ENCODE data around the gene FLNA.

The FLNA gene

GRCh38 chrX:154381271-154381670 lies 6.8 kb upstream of the FLNA start:
- peak overlapping the region; percentile 49 for H3K9ac ChIP-seq (ENCODE audit: low read length)
- H3K4me3 ChIP-seq (ENCODE audit: low read depth, low read length), result peak overlapping the region; percentile 42; the same call in 1 of the 2 replicates
- peaks cover 17% of the 10 kb centered on the region for H3K4me1 ChIP-seq (ENCODE audit: control insufficient read depth, insufficient read depth, low read length)
- H3K9me3 ChIP-seq (ENCODE audit: control insufficient read depth, insufficient read depth, low read depth, low read length), result peaks cover 12% of the 10 kb centered on the region; the same call in 1 of the 2 replicates
- peak overlapping the region; percentile 65; the same call in 1 of the 2 replicates for H3K27ac ChIP-seq (ENCODE audit: low read depth, low read length)
- peaks cover 20% of the 10 kb centered on the region for H3K36me3 ChIP-seq (ENCODE audit: control insufficient read depth, insufficient read depth, low read length)
- no peaks in the 10 kb centered on the region for H3K27me3 ChIP-seq (ENCODE audit: control insufficient read depth, insufficient read depth, low read length)

GRCh38 chrX:154380787-154381186 lies 6.4 kb upstream of the FLNA start:
- peak overlapping the region; percentile 94 for H3K4me3 ChIP-seq (ENCODE audit: low read depth, low read length)
- H3K27me3 ChIP-seq (ENCODE audit: control insufficient read depth, insufficient read depth, low read length), result no peaks in the 10 kb centered on the region
- H3K36me3 ChIP-seq (ENCODE audit: control insufficient read depth, insufficient read depth, low read length), result peaks cover 20% of the 10 kb centered on the region
- peak overlapping the region; percentile 96 for H3K9ac ChIP-seq (ENCODE audit: low read length)
- peaks cover 12% of the 10 kb centered on the region; the same call in 1 of the 2 replicates for H3K9me3 ChIP-seq (ENCODE audit: control insufficient read depth, insufficient read depth, low read depth, low read length)
- H3K27ac ChIP-seq (ENCODE audit: low read depth, low read length), result peak overlapping the region; percentile 98; the same call in 1 of the 2 replicates
- peaks cover 17% of the 10 kb centered on the region for H3K4me1 ChIP-seq (ENCODE audit: control insufficient read depth, insufficient read depth, low read length)

DNA sequence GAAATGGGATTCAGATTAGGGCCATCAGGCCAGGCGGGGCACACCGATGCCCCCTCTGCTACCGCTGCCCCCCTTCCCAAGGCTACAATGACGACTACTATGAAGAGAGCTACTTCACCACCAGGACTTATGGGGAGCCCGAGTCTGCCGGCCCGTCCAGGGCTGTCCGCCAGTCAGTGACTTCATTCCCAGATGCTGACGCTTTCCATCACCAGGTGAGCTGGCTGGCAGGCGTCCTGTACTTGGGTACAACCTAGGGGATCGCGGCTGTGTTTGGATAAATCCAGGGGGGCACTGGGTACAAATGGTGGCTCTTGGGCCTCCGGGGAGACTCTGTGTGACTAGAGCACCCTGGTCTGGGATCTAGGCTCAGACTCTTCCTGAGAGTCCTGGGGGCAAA lies 5.7 kb upstream of the FLNA start:
- Histone ChIP-seq H3K9me3 (ENCODE audit: control insufficient read depth, insufficient read depth, low read depth, low read length) (peaks cover 12% of the 10 kb centered on the region; the same call in 1 of the 2 replicates), H3K4me1 (ENCODE audit: control insufficient read depth, insufficient read depth, low read length) (peaks cover 17% of the 10 kb centered on the region), H3K36me3 (ENCODE audit: control insufficient read depth, insufficient read depth, low read length) (peaks cover 20% of the 10 kb centered on the region), H3K27ac (ENCODE audit: low read depth, low read length) (peak overlapping the region; percentile 98; the same call in 1 of the 2 replicates), H3K27me3 (ENCODE audit: control insufficient read depth, insufficient read depth, low read length) (no peaks in the 10 kb centered on the region), H3K9ac (ENCODE audit: low read length) (peak overlapping the region; percentile 96), H3K4me3 (ENCODE audit: low read depth, low read length) (peak overlapping the region; percentile 94)

DNA sequence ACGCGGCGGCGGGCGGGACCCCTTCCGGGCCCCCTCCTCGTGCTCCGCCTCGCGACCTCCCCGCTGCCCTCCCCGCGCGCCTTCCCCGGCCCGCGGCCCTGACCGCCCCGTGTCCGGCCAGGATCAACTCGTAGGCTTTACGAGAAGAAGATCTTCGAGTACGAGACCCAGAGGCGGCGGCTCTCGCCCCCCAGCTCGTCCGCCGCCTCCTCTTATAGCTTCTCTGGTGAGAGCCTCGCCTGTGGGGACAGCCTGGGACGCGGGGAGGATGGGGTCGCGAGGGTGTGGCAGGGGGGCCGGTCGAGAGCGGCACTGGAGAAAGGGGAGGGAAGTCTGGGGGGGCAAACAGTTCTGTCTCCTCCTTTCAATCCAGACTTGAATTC lies 5.1 kb upstream of the FLNA start:
- H3K27me3 ChIP-seq (ENCODE audit: control insufficient read depth, insufficient read depth, low read length), result no peaks in the 10 kb centered on the region
- peaks cover 12% of the 10 kb centered on the region; the same call in 1 of the 2 replicates for H3K9me3 ChIP-seq (ENCODE audit: control insufficient read depth, insufficient read depth, low read depth, low read length)
- peak overlapping the region; percentile 94 for H3K4me3 ChIP-seq (ENCODE audit: low read depth, low read length)
- peaks cover 20% of the 10 kb centered on the region for H3K36me3 ChIP-seq (ENCODE audit: control insufficient read depth, insufficient read depth, low read length)
- H3K4me1 ChIP-seq (ENCODE audit: control insufficient read depth, insufficient read depth, low read length), result peaks cover 19% of the 10 kb centered on the region
- H3K9ac ChIP-seq (ENCODE audit: low read length), result peak overlapping the region; percentile 96
- H3K27ac ChIP-seq (ENCODE audit: low read depth, low read length), result peak overlapping the region; percentile 98

DNA sequence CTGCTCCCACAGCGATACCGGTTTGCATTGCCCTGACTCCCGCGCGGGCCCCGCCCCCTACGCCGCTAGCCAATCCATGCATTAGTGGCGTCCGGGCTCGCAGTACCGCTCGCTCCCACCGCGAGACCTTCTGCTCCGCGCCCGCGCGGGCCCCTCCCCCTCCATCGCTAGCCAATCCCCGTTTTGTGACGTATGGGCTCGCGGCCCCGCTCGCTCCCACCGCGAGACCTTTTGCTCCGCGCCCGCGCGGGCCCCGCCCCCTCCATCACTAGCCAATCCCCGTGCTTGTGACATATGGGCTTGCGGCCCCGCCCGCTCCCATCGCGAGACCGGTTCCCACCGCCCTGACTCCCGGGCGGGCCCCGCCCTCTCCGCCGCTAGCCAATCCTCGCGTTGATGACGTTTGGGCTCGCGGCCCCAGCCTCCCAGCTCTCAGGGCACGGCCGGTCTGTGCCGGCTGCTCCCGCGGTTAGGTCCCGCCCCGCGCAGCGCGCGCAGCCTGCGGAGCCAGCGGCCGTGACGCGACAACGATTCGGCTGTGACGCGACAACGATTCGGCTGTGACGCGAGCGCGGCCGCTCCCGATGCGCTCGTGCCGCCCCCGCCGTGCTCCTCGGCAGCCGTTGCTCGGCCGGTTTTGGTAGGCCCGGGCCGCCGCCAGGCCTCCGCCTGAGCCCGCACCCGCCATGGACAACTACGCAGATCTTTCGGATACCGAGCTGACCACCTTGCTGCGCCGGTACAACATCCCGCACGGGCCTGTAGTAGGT lies 4.5 kb upstream of the FLNA start, which contains the start of gene EMD:
Gene EMD, plus strand, starts transcription at position 497 of the 770 bp plus-strand sequence. Its CDS starts 190 bp downstream, at position 687.
- peak within 1 kb of the TSS; percentile 98 for H3K27ac ChIP-seq (ENCODE audit: low read depth, low read length)
- H3K36me3 ChIP-seq (ENCODE audit: control insufficient read depth, insufficient read depth, low read length), result peaks cover 20% of the 10 kb centered on the region
- H3K4me1 ChIP-seq (ENCODE audit: control insufficient read depth, insufficient read depth, low read length), result peaks cover 18% of the 10 kb centered on the region
- peak within 1 kb of the TSS; percentile 96 for H3K9ac ChIP-seq (ENCODE audit: low read length)
- H3K9me3 ChIP-seq (ENCODE audit: control insufficient read depth, insufficient read depth, low read depth, low read length), result peaks cover 12% of the 10 kb centered on the region; the same call in 1 of the 2 replicates
- H3K4me3 ChIP-seq (ENCODE audit: low read depth, low read length), result peak within 1 kb of the TSS; percentile 94
- no peaks in the 10 kb centered on the region for H3K27me3 ChIP-seq (ENCODE audit: control insufficient read depth, insufficient read depth, low read length)

DNA sequence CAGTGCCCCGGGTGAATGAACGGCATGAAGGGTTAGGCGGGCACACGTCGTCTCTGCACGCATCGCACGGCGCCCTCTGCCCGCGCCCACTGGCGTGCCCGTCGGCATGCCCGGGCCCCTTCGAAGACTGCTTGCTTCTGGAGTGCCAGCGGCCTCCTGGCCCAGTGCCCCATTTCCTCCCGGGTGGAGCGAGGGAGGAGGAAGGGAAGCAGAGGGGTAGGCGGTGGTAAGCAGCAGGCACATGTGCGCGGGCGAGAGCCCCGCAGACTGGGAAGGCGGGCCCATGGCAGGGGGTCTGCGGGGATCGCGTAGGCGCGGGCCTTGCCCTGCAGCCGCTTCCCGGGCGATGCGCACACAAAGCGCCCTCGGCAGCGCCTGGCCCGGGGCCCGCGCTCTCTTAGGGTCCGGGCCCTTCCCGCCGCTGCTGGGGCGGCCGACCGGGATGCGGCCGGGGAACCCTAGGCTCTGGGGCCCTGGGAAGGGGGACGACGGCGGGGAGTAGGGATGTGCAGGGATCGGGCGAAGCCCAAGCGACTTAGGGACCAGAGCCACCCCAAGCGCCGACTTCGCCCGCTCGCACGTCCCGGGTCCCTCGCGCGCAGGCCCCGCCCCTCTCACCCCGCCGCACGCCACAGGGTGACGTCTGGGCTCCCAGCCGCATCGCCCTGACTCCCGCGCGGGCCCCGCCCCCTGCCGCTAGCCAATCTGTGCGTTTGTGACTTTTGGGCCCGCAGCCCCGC lies 3.8 kb upstream of the FLNA start:
- peaks cover 8% of the 10 kb centered on the region; the same call in 1 of the 2 replicates for H3K9me3 ChIP-seq (ENCODE audit: control insufficient read depth, insufficient read depth, low read depth, low read length)
- H3K27ac ChIP-seq (ENCODE audit: low read depth, low read length), result peak overlapping the region; percentile 88; the same call in 1 of the 2 replicates
- peaks cover 23% of the 10 kb centered on the region for H3K4me1 ChIP-seq (ENCODE audit: control insufficient read depth, insufficient read depth, low read length)

DNA sequence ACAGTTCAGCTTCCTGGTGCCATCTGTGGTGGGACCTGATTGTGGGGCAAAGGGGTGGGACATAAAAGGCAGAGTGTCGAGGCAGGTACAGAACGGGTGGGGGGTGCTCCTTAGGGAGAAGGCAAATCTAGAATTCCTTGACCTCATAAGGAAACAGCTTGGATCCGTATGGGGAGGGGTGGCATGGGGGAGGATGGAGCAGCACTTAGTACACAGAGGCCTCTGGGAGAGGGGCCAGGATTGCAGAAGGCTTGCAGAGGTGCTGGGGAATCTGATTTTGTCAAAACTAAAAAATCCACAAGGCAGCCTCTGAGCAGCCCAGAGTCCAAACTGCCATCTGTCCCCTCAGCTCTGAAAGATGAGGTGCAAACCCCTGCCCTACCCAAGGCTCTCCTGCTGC lies 2.3 kb upstream of the FLNA start:
- Histone ChIP-seq H3K27ac (ENCODE audit: low read depth, low read length) (no peak overlapping the region), H3K4me3 (ENCODE audit: low read depth, low read length) (no peak overlapping the region), H3K9ac (ENCODE audit: low read length) (peak overlapping the region; percentile 15)

More for the DNA sequence above, 3.8 kb upstream of the FLNA start:
- H3K27me3 ChIP-seq (ENCODE audit: control insufficient read depth, insufficient read depth, low read length), result no peaks in the 10 kb centered on the region
- peak overlapping the region; percentile 63 for H3K4me3 ChIP-seq (ENCODE audit: low read depth, low read length)
- peak overlapping the region; percentile 70 for H3K9ac ChIP-seq (ENCODE audit: low read length)
- peaks cover 20% of the 10 kb centered on the region for H3K36me3 ChIP-seq (ENCODE audit: control insufficient read depth, insufficient read depth, low read length)

GRCh38 chrX:154375156-154375504 lies 696 bp upstream of the FLNA start:
- peak overlapping the region; percentile 55 for H3K4me3 ChIP-seq (ENCODE audit: low read depth, low read length)
- H3K9ac ChIP-seq (ENCODE audit: low read length), result peak overlapping the region; percentile 73

More for the DNA sequence above, 2.3 kb upstream of the FLNA start:
- no peaks in the 10 kb centered on the region for H3K27me3 ChIP-seq (ENCODE audit: control insufficient read depth, insufficient read depth, low read length)
- H3K4me1 ChIP-seq (ENCODE audit: control insufficient read depth, insufficient read depth, low read length), result peaks cover 36% of the 10 kb centered on the region
- no peaks in the 10 kb centered on the region; the same call in 1 of the 2 replicates for H3K9me3 ChIP-seq (ENCODE audit: control insufficient read depth, insufficient read depth, low read depth, low read length)
- H3K36me3 ChIP-seq (ENCODE audit: control insufficient read depth, insufficient read depth, low read length), result peaks cover 16% of the 10 kb centered on the region

DNA sequence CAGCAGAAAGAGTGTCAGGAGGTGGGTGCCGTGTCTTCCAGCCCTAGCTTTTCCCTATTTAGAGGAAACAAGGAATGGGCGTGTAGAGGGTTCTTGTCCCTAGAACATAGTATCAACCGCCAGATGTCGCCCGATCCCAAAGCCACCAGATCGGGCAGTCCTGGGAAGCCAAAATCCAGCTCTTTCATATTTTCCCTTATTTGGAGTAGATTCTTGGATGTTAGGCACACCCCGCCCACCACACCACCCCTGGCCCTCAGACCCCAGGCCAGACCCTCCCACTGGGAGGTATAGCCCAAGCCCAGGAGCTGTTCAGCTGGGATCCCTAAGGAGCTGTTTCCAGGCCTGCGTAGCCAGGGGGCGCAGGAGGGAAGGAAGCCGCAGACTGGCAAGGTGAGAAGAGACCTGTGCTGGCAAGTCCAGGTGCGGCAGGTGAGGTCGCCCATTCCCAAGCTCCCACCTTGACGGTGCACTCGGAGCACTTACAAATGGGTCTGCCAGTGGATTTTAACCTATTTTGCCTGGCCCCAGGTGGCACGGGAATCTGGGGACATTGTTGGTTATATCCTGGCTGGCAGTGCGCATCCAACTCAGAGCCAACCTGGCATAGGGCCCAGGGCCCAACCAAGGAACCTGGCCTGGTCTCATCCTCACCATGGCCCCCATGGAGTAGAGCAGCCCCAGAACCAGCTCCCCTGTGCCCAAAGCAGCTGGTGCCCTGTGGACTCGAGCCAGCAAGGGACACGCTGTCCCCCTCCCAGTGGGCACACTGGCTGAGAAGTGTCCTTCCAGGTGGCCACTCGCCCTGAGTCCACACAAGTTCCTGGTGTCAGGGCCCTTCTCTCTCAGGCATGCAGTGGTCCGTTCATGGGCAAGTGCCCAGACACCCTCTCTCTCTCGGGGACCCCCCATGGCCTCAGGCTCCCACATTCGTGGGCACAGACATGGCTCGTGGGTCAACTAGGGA lies 811 bp downstream of the FLNA start:
- H3K27ac ChIP-seq (ENCODE audit: low read depth, low read length), result peak overlapping the region; percentile 84; the same call in 1 of the 2 replicates
- H3K4me3 ChIP-seq (ENCODE audit: low read depth, low read length), result peak overlapping the region; percentile 50
- H3K4me1 ChIP-seq (ENCODE audit: control insufficient read depth, insufficient read depth, low read length), result peaks cover 25% of the 10 kb centered on the region; the same call in 1 of the 2 replicates
- H3K9ac ChIP-seq (ENCODE audit: low read length), result peak overlapping the region; percentile 84
- peaks cover 14% of the 10 kb centered on the region for H3K36me3 ChIP-seq (ENCODE audit: control insufficient read depth, insufficient read depth, low read length)
- H3K27me3 ChIP-seq (ENCODE audit: control insufficient read depth, insufficient read depth, low read length), result no peaks in the 10 kb centered on the region
- H3K9me3 ChIP-seq (ENCODE audit: control insufficient read depth, insufficient read depth, low read depth, low read length), result peaks cover 2% of the 10 kb centered on the region; the same call in 1 of the 2 replicates

More at GRCh38 chrX:154375156-154375504, 696 bp upstream of the FLNA start:
- Histone ChIP-seq H3K4me1 (ENCODE audit: control insufficient read depth, insufficient read depth, low read length) (peaks cover 23% of the 10 kb centered on the region), H3K27me3 (ENCODE audit: control insufficient read depth, insufficient read depth, low read length) (no peaks in the 10 kb centered on the region), H3K36me3 (ENCODE audit: control insufficient read depth, insufficient read depth, low read length) (peaks cover 7% of the 10 kb centered on the region), H3K27ac (ENCODE audit: low read depth, low read length) (no peak overlapping the region; the same call in 1 of the 2 replicates), H3K9me3 (ENCODE audit: control insufficient read depth, insufficient read depth, low read depth, low read length) (peaks cover 2% of the 10 kb centered on the region; the same call in 1 of the 2 replicates)

GRCh38 chrX:154372612-154373022 lies 1.8 kb downstream of the FLNA start:
- Histone ChIP-seq H3K27ac (ENCODE audit: low read depth, low read length) (peak overlapping the region; percentile 84; the same call in 1 of the 2 replicates), H3K9ac (ENCODE audit: low read length) (peak overlapping the region; percentile 82)

More at GRCh38 chrX:154372612-154373022, 1.8 kb downstream of the FLNA start:
- peak overlapping the region; percentile 66 for H3K4me3 ChIP-seq (ENCODE audit: low read depth, low read length)
- no peaks in the 10 kb centered on the region for H3K27me3 ChIP-seq (ENCODE audit: control insufficient read depth, insufficient read depth, low read length)
- H3K4me1 ChIP-seq (ENCODE audit: control insufficient read depth, insufficient read depth, low read length), result peaks cover 33% of the 10 kb centered on the region; the same call in 1 of the 2 replicates
- H3K36me3 ChIP-seq (ENCODE audit: control insufficient read depth, insufficient read depth, low read length), result peaks cover 24% of the 10 kb centered on the region
- H3K9me3 ChIP-seq (ENCODE audit: control insufficient read depth, insufficient read depth, low read depth, low read length), result peaks cover 2% of the 10 kb centered on the region; the same call in 1 of the 2 replicates
